A549 (cell line): ENCODE measurements around the gene LRIG1. TPM values are rescaled to one million over a fixed set of nuclear protein-coding genes. Genes with fewer than 3 reads are reported as not detected.

ENCODE experiments used
- ATAC-seq, 2 experiments: fragments of 200-7000 bp in 1 of 2; fragments of >200 bp in 1 of 2; cut with Nextera tagmentation in 1 of 2; cut with Tn5 transposase in 1 of 2; 3 replicates each; pipeline versions ENCODE4 v1.8.0 to v1.9.1; 2018 to 2020; ENCODE audit warnings: mild to moderate bottlenecking in 1 of 2, moderate library complexity in 1 of 2
- CTCF ChIA-PET: fragments of 300-600 bp; sonication (Branson Sonifier 250); formaldehyde crosslinking; extraction: SDS; loops from one replicate; lab custom pipeline; 2021; ENCODE audit warnings: antibody characterized with exemption, inconsistent platforms; lab: Yijun Ruan, JAX
- POLR2A ChIA-PET: fragments of 350-600 bp; formaldehyde crosslinking; extraction: SDS; loops from one replicate; lab custom pipeline; 2021; ENCODE audit warnings: antibody characterized with exemption, inconsistent platforms; lab: Yijun Ruan, JAX
- DNase-seq, 2 experiments: peaks; one replicate each; pipeline versions ENCODE4 v3.0.0 to v3.0.0-alpha.2; 2011 to 2016; ENCODE audit warnings: low read depth in 1 of 2, low spot score in 1 of 2
- FAIRE-seq: peaks from 2 replicates; lab custom pipeline; 2011; peaks lifted over from hg19 to GRCh38; lab: Jason Lieb, UNC
- H3K27ac ChIP-seq, 2 experiments: fragments of >200 bp; sonication (Bioruptor Twin); formaldehyde crosslinking; 3 replicates each; pipeline ENCODE4 v1.5.1; 2016 to 2017
- H3K4me1 ChIP-seq: fragments of >200 bp; sonication (Bioruptor Twin); formaldehyde crosslinking; 3 replicates; pipeline ENCODE4 v1.6.1; 2016
- H3K4me2 ChIP-seq: fragments of >200 bp; sonication (Bioruptor Twin); formaldehyde crosslinking; 3 replicates; pipeline ENCODE4 v1.6.1; 2016
- H3K4me3 ChIP-seq: fragments of >200 bp; sonication (Bioruptor Twin); formaldehyde crosslinking; 3 replicates; pipeline ENCODE4 v1.5.1; 2016
- H3K9me3 ChIP-seq: fragments of >200 bp; sonication (Bioruptor Twin); formaldehyde crosslinking; 3 replicates; pipeline ENCODE4 v1.6.1; 2016
- CEBPB ChIP-seq, 2 experiments: fragments of >200 bp in 1 of 2; sonication (Bioruptor Twin) in 1 of 2; formaldehyde crosslinking in 1 of 2; IDR thresholded peaks; 2 replicates each; pipeline ENCODE4 v1.6.1; 2012 to 2016
- EHF ChIP-seq: fragments of 250-450 bp; sonication (Bioruptor Pico); IDR thresholded peaks from 2 replicates; pipeline ENCODE4 v1.5.0; 2020; ENCODE audit warnings: mild to moderate bottlenecking
- ELK1 ChIP-seq: fragments of 150-350 bp; IDR thresholded peaks from 2 replicates; pipeline ENCODE4 v1.6.1; 2014; ENCODE audit warnings: low read depth, mild to moderate bottlenecking, low read length
- ESRRA ChIP-seq: fragments of 150-350 bp; IDR thresholded peaks from 2 replicates; pipeline ENCODE4 v1.6.1; 2014; ENCODE audit warnings: mild to moderate bottlenecking, low read length, borderline replicate concordance
- HDAC2 ChIP-seq: fragments of 200-600 bp; sonication (generic); IDR thresholded peaks from 2 replicates; pipeline ENCODE4 v1.6.1; 2016
- HEYL ChIP-seq: fragments of 250-450 bp; sonication (Bioruptor Pico); IDR thresholded peaks from 2 replicates; pipeline ENCODE4 v1.8.0; 2021; ENCODE audit warnings: mild to moderate bottlenecking, moderate library complexity
- HOXA7 ChIP-seq: fragments of 250-450 bp; sonication (Bioruptor Pico); IDR thresholded peaks from 2 replicates; pipeline ENCODE4 v1.5.0; 2020; ENCODE audit warnings: mild to moderate bottlenecking, moderate library complexity
- KDM5A ChIP-seq: fragments of 200-600 bp; sonication (generic); IDR thresholded peaks from 2 replicates; pipeline ENCODE4 v1.6.1; 2016; ENCODE audit warnings: antibody characterized with exemption, mild to moderate bottlenecking
- MAFK ChIP-seq: fragments of 450-650 bp; IDR thresholded peaks from 2 replicates; pipeline ENCODE4 v1.6.1; 2014; ENCODE audit not compliant: partially characterized antibody
- MAZ ChIP-seq: fragments of 150-350 bp; IDR thresholded peaks from 2 replicates; pipeline ENCODE4 v1.6.1; 2014; ENCODE audit warnings: antibody characterized with exemption, low read depth, low read length, borderline replicate concordance
- MYC ChIP-seq: IDR thresholded peaks from 2 replicates; pipeline ENCODE4 v1.6.1; 2012; ENCODE audit warnings: mild to moderate bottlenecking, inconsistent platforms, low read length, improper control_type of control experiment, borderline replicate concordance
- PBX3 ChIP-seq: IDR thresholded peaks from 2 replicates; pipeline ENCODE4 v1.6.1; 2012
- POLR2A ChIP-seq: IDR thresholded peaks from 2 replicates; pipeline ENCODE4 v1.6.1; 2012; ENCODE audit warnings: mild to moderate bottlenecking, low read length
- POLR2AphosphoS2 ChIP-seq: conservative IDR thresholded peaks from 2 replicates; pipeline ENCODE4 v1.6.1; 2012; ENCODE audit warnings: low read length, improper control_type of control experiment, inconsistent platforms
- RARB ChIP-seq: fragments of 250-450 bp; sonication (Bioruptor Pico); IDR thresholded peaks from 2 replicates; pipeline ENCODE4 v1.8.0; 2021; ENCODE audit warnings: mild to moderate bottlenecking, moderate library complexity
- REST ChIP-seq: fragments of 200-600 bp; sonication (generic); IDR thresholded peaks from 2 replicates; pipeline ENCODE4 v1.6.1; 2016; ENCODE audit warnings: antibody characterized with exemption, mild to moderate bottlenecking, moderate library complexity
- RFX5 ChIP-seq: fragments of 450-650 bp; IDR thresholded peaks from 2 replicates; pipeline ENCODE4 v1.7.1; 2014; ENCODE audit warnings: antibody characterized with exemption, mild to moderate bottlenecking, moderate library complexity
- ZSCAN20 ChIP-seq: fragments of 250-450 bp; sonication (Bioruptor Pico); IDR thresholded peaks from 2 replicates; pipeline ENCODE4 v1.8.0; 2022; ENCODE audit warnings: mild to moderate bottlenecking, moderate library complexity
- WGBS: methylation state at CpG from one replicate; pipeline ENCODE4 v1.1.6; 2017; ENCODE audit errors: missing lambda C conversion rate; 5-methylcytosine and 5-hydroxymethylcytosine counted together
- polyA plus RNA-seq, 4 experiments: library from polyadenylated mRNA; depleted of rRNA in 3 of 4; stranded (reverse); fragments of >200 nt; fragmentation: RNase III in 1 of 4; extraction: RNeasy Plus Mini Kit Qiagen cat#74134 plus additional on column Dnase treatment in 1 of 4; gene quantifications; 2 replicates in 3 of 4; 3 replicates in 1 of 4; pipeline ENCODE4 v1.2.3, GENCODE V29; 2011 to 2017
- TF ChIP-seq, protein P1 (sequence below): IDR thresholded peaks from 2 replicates; pipeline ENCODE4 v1.6.1; 2012
- TF ChIP-seq, protein P2 (sequence below): fragments of >200 bp; sonication (Bioruptor Twin); formaldehyde crosslinking; IDR thresholded peaks from 3 replicates; pipeline ENCODE4 v1.6.1; 2016
- TF ChIP-seq, protein P3 (sequence below): fragments of >200 bp; sonication (Bioruptor Twin); formaldehyde crosslinking; IDR thresholded peaks from 3 replicates; pipeline ENCODE4 v1.5.1; 2016

Gene LRIG1
- polyA plus RNA-seq, 2 of the 4 experiments (the other 2 are of a cell fraction), result 1.8 to 6.2 TPM

- Histone ChIP-seq H3K27ac (no peak overlapping the region), H3K4me3 (no peak overlapping the region), H3K4me2 (no peak overlapping the region), H3K9me3 (no peaks in the 10 kb centered on the region), H3K4me1 (no peaks in the 10 kb centered on the region)
- FAIRE-seq (no peak), DNase-seq (no peak), ATAC-seq (no peak)
- TF ChIP-seq REST (no peak), KDM5A (no peak), ELK1 (no peak), HDAC2 (no peak), HOXA7 (CRISPR knock-in tag) (no peak), RARB (CRISPR knock-in tag) (no peak), MAZ (no peak), PBX3 (no peak), POLR2A (no peak), HEYL (CRISPR knock-in tag) (no peak), EHF (CRISPR knock-in tag) (no peak), ZSCAN20 (CRISPR knock-in tag) (no peak)
- TF ChIP-seq, protein P1, sequence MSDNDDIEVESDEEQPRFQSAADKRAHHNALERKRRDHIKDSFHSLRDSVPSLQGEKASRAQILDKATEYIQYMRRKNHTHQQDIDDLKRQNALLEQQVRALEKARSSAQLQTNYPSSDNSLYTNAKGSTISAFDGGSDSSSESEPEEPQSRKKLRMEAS, result no peak
- WGBS, result 83% methylated on average over 6 of the region's 6 CpGs
- ChIA-PET POLR2A (no interaction called here), CTCF (no interaction called here)
Measured at GRCh38 chr3:66435989-66436388, 64.8 kb downstream of the LRIG1 start.

GRCh38 chr3:66434726-66435125 is 66.1 kb downstream of the LRIG1 start:
- ATAC-seq (no peak), FAIRE-seq (no peak), DNase-seq (no peak)
- ChIA-PET CTCF (no interaction called here), POLR2A (no interaction called here)
- TF ChIP-seq POLR2A, result no peak
- TF ChIP-seq RFX5, result no peak
- TF ChIP-seq HEYL (CRISPR knock-in tag), result no peak
- TF ChIP-seq POLR2AphosphoS2, result no peak
- no peak for TF ChIP-seq MYC
- TF ChIP-seq, protein P2, sequence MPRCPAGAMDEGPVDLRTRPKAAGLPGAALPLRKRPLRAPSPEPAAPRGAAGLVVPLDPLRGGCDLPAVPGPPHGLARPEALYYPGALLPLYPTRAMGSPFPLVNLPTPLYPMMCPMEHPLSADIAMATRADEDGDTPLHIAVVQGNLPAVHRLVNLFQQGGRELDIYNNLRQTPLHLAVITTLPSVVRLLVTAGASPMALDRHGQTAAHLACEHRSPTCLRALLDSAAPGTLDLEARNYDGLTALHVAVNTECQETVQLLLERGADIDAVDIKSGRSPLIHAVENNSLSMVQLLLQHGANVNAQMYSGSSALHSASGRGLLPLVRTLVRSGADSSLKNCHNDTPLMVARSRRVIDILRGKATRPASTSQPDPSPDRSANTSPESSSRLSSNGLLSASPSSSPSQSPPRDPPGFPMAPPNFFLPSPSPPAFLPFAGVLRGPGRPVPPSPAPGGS, result no peak
- TF ChIP-seq ESRRA, result no peak
- no peak for TF ChIP-seq CEBPB (IDR thresholded peaks at IDR 0.05)
- TF ChIP-seq, protein P3, sequence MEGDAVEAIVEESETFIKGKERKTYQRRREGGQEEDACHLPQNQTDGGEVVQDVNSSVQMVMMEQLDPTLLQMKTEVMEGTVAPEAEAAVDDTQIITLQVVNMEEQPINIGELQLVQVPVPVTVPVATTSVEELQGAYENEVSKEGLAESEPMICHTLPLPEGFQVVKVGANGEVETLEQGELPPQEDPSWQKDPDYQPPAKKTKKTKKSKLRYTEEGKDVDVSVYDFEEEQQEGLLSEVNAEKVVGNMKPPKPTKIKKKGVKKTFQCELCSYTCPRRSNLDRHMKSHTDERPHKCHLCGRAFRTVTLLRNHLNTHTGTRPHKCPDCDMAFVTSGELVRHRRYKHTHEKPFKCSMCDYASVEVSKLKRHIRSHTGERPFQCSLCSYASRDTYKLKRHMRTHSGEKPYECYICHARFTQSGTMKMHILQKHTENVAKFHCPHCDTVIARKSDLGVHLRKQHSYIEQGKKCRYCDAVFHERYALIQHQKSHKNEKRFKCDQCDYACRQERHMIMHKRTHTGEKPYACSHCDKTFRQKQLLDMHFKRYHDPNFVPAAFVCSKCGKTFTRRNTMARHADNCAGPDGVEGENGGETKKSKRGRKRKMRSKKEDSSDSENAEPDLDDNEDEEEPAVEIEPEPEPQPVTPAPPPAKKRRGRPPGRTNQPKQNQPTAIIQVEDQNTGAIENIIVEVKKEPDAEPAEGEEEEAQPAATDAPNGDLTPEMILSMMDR, result no peak
- TF ChIP-seq MAFK, result no peak
- H3K4me3 ChIP-seq, result no peak overlapping the region
- no peaks in the 10 kb centered on the region for H3K4me1 ChIP-seq
- no peaks in the 10 kb centered on the region for H3K9me3 ChIP-seq
- no peak overlapping the region for H3K27ac ChIP-seq
- 78% methylated on average over 7 of the region's 7 CpGs for WGBS
- H3K4me2 ChIP-seq, result no peak overlapping the region
